ENCODE data around the gene ZNF529.

ZNF529 gene

GRCh38 chr19:36514012-36514612, 59.0 kb downstream of the ZNF529 start:
- no peak for DNase-seq (ENCODE audit: low spot score)

GRCh38 chr19:36508325-36508724, 64.8 kb downstream of the ZNF529 start:
- no peak for DNase-seq (ENCODE audit: low spot score)

GRCh38 chr19:36501973-36502372, 71.1 kb downstream of the ZNF529 start:
- no peak for DNase-seq (ENCODE audit: low spot score)

- no peak for DNase-seq (ENCODE audit: low spot score)
Observed at GRCh38 chr19:36497001-36497400, 76.1 kb downstream of the ZNF529 start.

Data from iPS-NIHi11 (cell line).